ENCODE data around the gene SMCR8. TPM values are rescaled to one million over a fixed set of nuclear protein-coding genes. Genes with fewer than 3 reads are reported as not detected.

Gene SMCR8
- total RNA-seq, 3 donors from 2014 or later (not counting 1 experiment from before 2014, with no cell fraction given), result 33.5 to 48.5 (median 39.2) TPM

GRCh38 chr17:18339933-18340332 lies 24.8 kb downstream of the SMCR8 start:
- no peaks in the 10 kb centered on the region for H3K9me3 ChIP-seq (ENCODE audit: control insufficient read depth, insufficient read depth, low read length)
- Mint-ChIP-seq H3K4me3 (no peak overlapping the region), H3K27ac (no peak overlapping the region), H3K36me3 (no peaks in the 10 kb centered on the region), H3K9me3 (no peaks in the 10 kb centered on the region), H3K27me3 (ENCODE audit: low read depth in 2 of 2) (no peaks in the 10 kb centered on the region), H3K4me1 (no peaks in the 10 kb centered on the region)
- WGBS (ENCODE audit: insufficient coverage), result 98% methylated on average over 13 of the region's 13 CpGs
- H3K4me3 ChIP-seq (ENCODE audit: low read length), result no peak overlapping the region
- H3K4me1 ChIP-seq (ENCODE audit: control insufficient read depth, insufficient read depth, low read length), result no peaks in the 10 kb centered on the region
- no peaks in the 10 kb centered on the region for H3K27me3 ChIP-seq (ENCODE audit: control insufficient read depth, insufficient read depth, low read length)
- intact Hi-C loops (cut with micrococcal nuclease), result no loop called here
- no peak for ATAC-seq
- H3K27ac ChIP-seq (ENCODE audit: low read length), result no peak overlapping the region
- DNase-seq, result no peak
- TF ChIP-seq, protein P1, sequence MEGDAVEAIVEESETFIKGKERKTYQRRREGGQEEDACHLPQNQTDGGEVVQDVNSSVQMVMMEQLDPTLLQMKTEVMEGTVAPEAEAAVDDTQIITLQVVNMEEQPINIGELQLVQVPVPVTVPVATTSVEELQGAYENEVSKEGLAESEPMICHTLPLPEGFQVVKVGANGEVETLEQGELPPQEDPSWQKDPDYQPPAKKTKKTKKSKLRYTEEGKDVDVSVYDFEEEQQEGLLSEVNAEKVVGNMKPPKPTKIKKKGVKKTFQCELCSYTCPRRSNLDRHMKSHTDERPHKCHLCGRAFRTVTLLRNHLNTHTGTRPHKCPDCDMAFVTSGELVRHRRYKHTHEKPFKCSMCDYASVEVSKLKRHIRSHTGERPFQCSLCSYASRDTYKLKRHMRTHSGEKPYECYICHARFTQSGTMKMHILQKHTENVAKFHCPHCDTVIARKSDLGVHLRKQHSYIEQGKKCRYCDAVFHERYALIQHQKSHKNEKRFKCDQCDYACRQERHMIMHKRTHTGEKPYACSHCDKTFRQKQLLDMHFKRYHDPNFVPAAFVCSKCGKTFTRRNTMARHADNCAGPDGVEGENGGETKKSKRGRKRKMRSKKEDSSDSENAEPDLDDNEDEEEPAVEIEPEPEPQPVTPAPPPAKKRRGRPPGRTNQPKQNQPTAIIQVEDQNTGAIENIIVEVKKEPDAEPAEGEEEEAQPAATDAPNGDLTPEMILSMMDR (IDR thresholded peaks at IDR 0.05), result no peak
- H3K36me3 ChIP-seq (ENCODE audit: control insufficient read depth, insufficient read depth, low read length), result peaks cover 21% of the 10 kb centered on the region

DNA sequence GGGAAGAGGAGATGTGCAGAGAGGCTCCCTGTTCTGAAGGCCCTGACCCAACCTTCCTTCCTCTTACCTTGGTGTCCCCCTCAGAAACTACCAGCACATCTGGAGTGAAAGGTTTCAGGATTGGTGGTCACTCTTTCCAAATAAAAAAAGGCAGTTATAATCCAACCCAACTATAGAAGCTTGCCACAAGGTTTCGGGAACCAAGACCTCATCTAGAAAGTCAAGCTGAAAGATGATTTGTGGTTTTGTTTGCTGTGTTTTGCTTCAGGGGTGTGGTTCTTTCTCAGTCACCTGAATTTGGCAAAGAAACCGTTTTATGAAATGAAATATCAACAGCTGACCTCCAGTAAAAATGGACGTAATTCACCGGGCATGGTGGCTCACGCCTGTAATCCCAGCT lies 28.9 kb downstream of the SMCR8 start:
- Histone ChIP-seq H3K9me3 (ENCODE audit: control insufficient read depth, insufficient read depth, low read length) (no peaks in the 10 kb centered on the region), H3K36me3 (ENCODE audit: control insufficient read depth, insufficient read depth, low read length) (peaks cover 29% of the 10 kb centered on the region), H3K27me3 (ENCODE audit: control insufficient read depth, insufficient read depth, low read length) (no peaks in the 10 kb centered on the region), H3K4me1 (ENCODE audit: control insufficient read depth, insufficient read depth, low read length) (no peaks in the 10 kb centered on the region), H3K4me3 (ENCODE audit: low read length) (no peak overlapping the region), H3K27ac (ENCODE audit: low read length) (no peak overlapping the region)
- DNase-seq, result no peak
- TF ChIP-seq, protein P1 (IDR thresholded peaks at IDR 0.05), result no peak
- intact Hi-C loops (cut with micrococcal nuclease), result no loop called here
- H3K27ac Mint-ChIP-seq, result no peak overlapping the region
- ATAC-seq, result no peak
- H3K4me3 Mint-ChIP-seq, result no peak overlapping the region
- H3K9me3 Mint-ChIP-seq, result no peaks in the 10 kb centered on the region
- no peaks in the 10 kb centered on the region for H3K4me1 Mint-ChIP-seq
- no peaks in the 10 kb centered on the region for H3K36me3 Mint-ChIP-seq
- WGBS (ENCODE audit: insufficient coverage), result 86% methylated on average over 5 of the region's 5 CpGs
- no peaks in the 10 kb centered on the region for H3K27me3 Mint-ChIP-seq (ENCODE audit: low read depth in 2 of 2)

GRCh38 chr17:18353541-18353940 lies 38.4 kb downstream of the SMCR8 start:
- peaks cover 7% of the 10 kb centered on the region for H3K36me3 Mint-ChIP-seq
- DNase-seq (no peak), ATAC-seq (no peak)
- Histone ChIP-seq H3K27ac (ENCODE audit: low read length) (no peak overlapping the region), H3K4me3 (ENCODE audit: low read length) (no peak overlapping the region), H3K36me3 (ENCODE audit: control insufficient read depth, insufficient read depth, low read length) (peaks cover 25% of the 10 kb centered on the region), H3K4me1 (ENCODE audit: control insufficient read depth, insufficient read depth, low read length) (no peaks in the 10 kb centered on the region), H3K9me3 (ENCODE audit: control insufficient read depth, insufficient read depth, low read length) (no peaks in the 10 kb centered on the region), H3K27me3 (ENCODE audit: control insufficient read depth, insufficient read depth, low read length) (no peaks in the 10 kb centered on the region)
- WGBS (ENCODE audit: insufficient coverage), result 97% methylated on average over 6 of the region's 6 CpGs
- TF ChIP-seq, protein P1 (IDR thresholded peaks at IDR 0.05), result no peak
- no peak overlapping the region for H3K27ac Mint-ChIP-seq
- H3K27me3 Mint-ChIP-seq (ENCODE audit: low read depth in 2 of 2), result no peaks in the 10 kb centered on the region
- no peak overlapping the region for H3K4me3 Mint-ChIP-seq
- H3K9me3 Mint-ChIP-seq, result no peaks in the 10 kb centered on the region
- intact Hi-C loops (cut with micrococcal nuclease), result no loop called here
- H3K4me1 Mint-ChIP-seq, result no peaks in the 10 kb centered on the region

DNA sequence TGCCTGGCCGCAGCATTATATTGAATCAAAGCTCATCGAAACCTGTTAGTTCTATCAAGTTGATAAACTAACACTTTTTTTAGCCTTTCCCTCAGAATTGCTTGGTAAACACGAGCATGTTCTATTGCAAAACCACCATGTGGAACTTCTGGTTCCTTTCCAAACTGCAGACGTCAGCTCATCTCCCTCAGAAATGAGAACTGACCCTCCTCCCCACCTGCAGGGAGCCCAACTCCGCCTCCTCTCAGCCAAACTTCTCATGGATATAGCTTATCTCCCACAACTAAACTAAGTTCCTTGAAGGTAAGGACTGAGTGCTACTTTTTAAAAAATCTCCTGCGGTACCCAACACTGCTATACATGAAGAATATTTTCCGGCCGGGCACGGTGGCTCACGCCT lies 41.5 kb downstream of the SMCR8 start:
- DNase-seq, result no peak
- TF ChIP-seq, protein P1 (IDR thresholded peaks at IDR 0.05), result no peak
- intact Hi-C loops (cut with micrococcal nuclease), result no loop called here
- no peaks in the 10 kb centered on the region for H3K27me3 Mint-ChIP-seq (ENCODE audit: low read depth in 2 of 2)
- Histone ChIP-seq H3K27me3 (ENCODE audit: control insufficient read depth, insufficient read depth, low read length) (no peaks in the 10 kb centered on the region), H3K4me1 (ENCODE audit: control insufficient read depth, insufficient read depth, low read length) (no peaks in the 10 kb centered on the region), H3K27ac (ENCODE audit: low read length) (no peak overlapping the region), H3K36me3 (ENCODE audit: control insufficient read depth, insufficient read depth, low read length) (peaks cover 24% of the 10 kb centered on the region), H3K4me3 (ENCODE audit: low read length) (no peak overlapping the region), H3K9me3 (ENCODE audit: control insufficient read depth, insufficient read depth, low read length) (no peaks in the 10 kb centered on the region)
- no peaks in the 10 kb centered on the region for H3K9me3 Mint-ChIP-seq
- H3K4me1 Mint-ChIP-seq, result no peaks in the 10 kb centered on the region
- 86% methylated on average over 10 of the region's 10 CpGs for WGBS (ENCODE audit: insufficient coverage)
- ATAC-seq, result no peak
- H3K27ac Mint-ChIP-seq, result no peak overlapping the region
- H3K36me3 Mint-ChIP-seq, result peaks cover 7% of the 10 kb centered on the region
- no peak overlapping the region for H3K4me3 Mint-ChIP-seq
